Stimulated activated naive CD4-positive, alpha-beta T cell treated with Interleukin-2 at 50 U/mL for 16 hours (primary cell): ENCODE measurements around the gene CDC37.

Experiments used
- DNase-seq: peaks from one replicate; lab custom pipeline; 2025; lab: John Stamatoyannopoulos, UW

CDC37 gene

GRCh38 chr19:10403137-10404021 lies at the start of gene CDC37:
CDC37 (minus strand) TSS chr19:10403542; CDS start chr19:10403479, 63 bp downstream.
- peak; percentile 95 for DNase-seq

GRCh38 chr19:10450853-10451609 lies 47.7 kb upstream of the CDC37 start:
- no peak for DNase-seq

GRCh38 chr19:10450191-10450852 lies 47.0 kb upstream of the CDC37 start:
- DNase-seq, result no peak

- DNase-seq, result no peak
Measured at GRCh38 chr19:10449037-10449436, 45.7 kb upstream of the CDC37 start.

- no peak for DNase-seq
Measured at GRCh38 chr19:10442698-10443097, 39.4 kb upstream of the CDC37 start.

GRCh38 chr19:10439588-10439987 lies 36.2 kb upstream of the CDC37 start:
- DNase-seq, result no peak

- DNase-seq, result no peak
Measured at GRCh38 chr19:10433131-10433536, 29.8 kb upstream of the CDC37 start.

GRCh38 chr19:10432736-10433130 lies 29.4 kb upstream of the CDC37 start:
- no peak for DNase-seq

GRCh38 chr19:10431943-10432735 lies 28.8 kb upstream of the CDC37 start:
- DNase-seq, result peak; percentile 47

- peak; percentile 45 for DNase-seq
Measured at GRCh38 chr19:10431254-10431942, 28.1 kb upstream of the CDC37 start.

- no peak for DNase-seq
Measured at GRCh38 chr19:10430505-10431253, 27.3 kb upstream of the CDC37 start.

- DNase-seq, result no peak
Measured at GRCh38 chr19:10428996-10429381, 25.6 kb upstream of the CDC37 start.

GRCh38 chr19:10427169-10427568 lies 23.8 kb upstream of the CDC37 start:
- no peak for DNase-seq

GRCh38 chr19:10424011-10424637 lies 20.8 kb upstream of the CDC37 start:
- DNase-seq, result peak; percentile 49

GRCh38 chr19:10422846-10423245 lies 19.5 kb upstream of the CDC37 start:
- no peak for DNase-seq

GRCh38 chr19:10422046-10422461 lies 18.7 kb upstream of the CDC37 start:
- no peak for DNase-seq

GRCh38 chr19:10421240-10422045 lies 18.1 kb upstream of the CDC37 start:
- no peak for DNase-seq

GRCh38 chr19:10420444-10421239 lies 17.3 kb upstream of the CDC37 start, which contains the start of gene PDE4A:
PDE4A (plus strand) TSS chr19:10420538; CDS start chr19:10420765, 227 bp downstream.
- peak; percentile 39 for DNase-seq
